Endothelial cell of umbilical vein (primary cell): ENCODE measurements around the gene CPED1. TPM values are rescaled to one million over a fixed set of nuclear protein-coding genes. Genes with fewer than 3 reads are reported as not detected.

ENCODE experiments used
- BruUV-seq: library from RNA; stranded (reverse); fragments of 400-500 nt; replicated peaks from 2 replicates; lab custom pipeline; 2021; lab: Mats Ljungman, UMichigan
- CTCF ChIA-PET: fragments of 300-600, 350-600 bp; sonication (Branson Sonifier 250); formaldehyde crosslinking; loops from one replicate; lab custom pipeline; 2021; ENCODE audit warnings: antibody characterized with exemption, inconsistent platforms; lab: Charles Lee
- POLR2A ChIA-PET: fragments of 300-600, 350-600 bp; sonication (Branson Sonifier 250); formaldehyde crosslinking; loops from one replicate; lab custom pipeline; 2021; ENCODE audit warnings: antibody characterized with exemption, inconsistent platforms; lab: Charles Lee
- DNase-seq: peaks from one replicate; pipeline ENCODE4 v3.0.0-alpha.2; 2011; ENCODE audit warnings: low read depth, low spot score
- FAIRE-seq: peaks from 2 replicates; lab custom pipeline; 2011; peaks lifted over from hg19 to GRCh38; lab: Jason Lieb, UNC
- H2AFZ ChIP-seq: 2 replicates; pipeline ENCODE4 v1.6.0; 2012; ENCODE audit warnings: low read depth, low read length, control low read depth, inconsistent platforms
- H3K27ac ChIP-seq: 2 replicates; pipeline ENCODE4 v1.5.1; 2011; ENCODE audit warnings: low read depth, mild to moderate bottlenecking, control low read depth, low read length, moderate library complexity; ENCODE audit not compliant: insufficient read depth
- H3K27me3 ChIP-seq, 2 experiments: 2 replicates each; pipeline versions ENCODE4 v1.6.0 to v1.6.1; 2011; ENCODE audit warnings: low read length in 2 of 2, mixed read lengths in 1 of 2; ENCODE audit not compliant: control insufficient read depth in 2 of 2, insufficient read depth in 2 of 2
- H3K36me3 ChIP-seq, 2 experiments: 2 replicates in 1 of 2; 3 replicates in 1 of 2; pipeline ENCODE4 v1.5.1; 2011; ENCODE audit warnings: low read length in 2 of 2, mild to moderate bottlenecking in 1 of 2, moderate library complexity in 1 of 2; ENCODE audit not compliant: control insufficient read depth in 2 of 2, insufficient read depth in 2 of 2; ENCODE audit errors: extremely low read depth in 1 of 2
- H3K4me1 ChIP-seq: 3 replicates; pipeline ENCODE4 v1.5.1; 2011; ENCODE audit warnings: mild to moderate bottlenecking, low read length; ENCODE audit not compliant: control insufficient read depth, insufficient read depth; ENCODE audit errors: extremely low read depth
- H3K4me2 ChIP-seq: 2 replicates; pipeline ENCODE4 v1.6.1; 2011; ENCODE audit warnings: low read length, control low read depth, mixed read lengths; ENCODE audit not compliant: insufficient read depth
- H3K4me3 ChIP-seq, 3 experiments: fragments of 200-600 bp in 1 of 3; sonication (generic), shearing (Covaris generic) in 1 of 3; replicated peaks in 1 of 3; 2 replicates each; pipeline ENCODE4 v1.5.1; 2011 to 2016; ENCODE audit warnings: control low read depth in 3 of 3, low read length in 3 of 3, mild to moderate bottlenecking in 2 of 3, inconsistent platforms in 1 of 3, low read depth in 1 of 3, moderate library complexity in 1 of 3; ENCODE audit not compliant: insufficient read depth in 1 of 3
- H3K79me2 ChIP-seq: 2 replicates; pipeline ENCODE4 v1.6.0; 2012; ENCODE audit warnings: low read length, inconsistent platforms; ENCODE audit not compliant: control insufficient read depth, insufficient read depth
- H3K9ac ChIP-seq: replicated peaks from 2 replicates; pipeline ENCODE3; 2011; ENCODE audit warnings: low read length, control low read depth; ENCODE audit not compliant: insufficient read depth; ENCODE audit errors: extremely low read depth
- H3K9me1 ChIP-seq: replicated peaks from 3 replicates; pipeline ENCODE4 v1.6.0; 2011; ENCODE audit warnings: mild to moderate bottlenecking, low read length; ENCODE audit not compliant: control insufficient read depth, insufficient read depth; ENCODE audit errors: extremely low read depth
- H3K9me3 ChIP-seq: replicated peaks from 2 replicates; pipeline ENCODE4 v1.5.1; 2012; ENCODE audit warnings: low read length, inconsistent platforms; ENCODE audit not compliant: control insufficient read depth, insufficient read depth
- H4K20me1 ChIP-seq: replicated peaks from 2 replicates; pipeline ENCODE3; 2011; ENCODE audit warnings: mild to moderate bottlenecking, low read length; ENCODE audit not compliant: control insufficient read depth, insufficient read depth; ENCODE audit errors: extremely low read depth
- CTCF ChIP-seq, 2 donors: IDR thresholded peaks; 1 replicate in 1 of 2; 2 replicates in 1 of 2; pipeline ENCODE4 v1.5.1; 2011; ENCODE audit warnings: low read length in 2 of 2, mild to moderate bottlenecking in 2 of 2, moderate library complexity in 2 of 2, control low read depth in 1 of 2, inconsistent platforms in 1 of 2, low read depth in 1 of 2; ENCODE audit not compliant: insufficient read depth in 1 of 2; ENCODE audit errors: extremely low read depth in 1 of 2
- EZH2 ChIP-seq: IDR thresholded peaks from 2 replicates; pipeline ENCODE4 v1.6.1; 2012; ENCODE audit warnings: borderline replicate concordance, low read depth, mild to moderate bottlenecking, moderate library complexity, low read length, inconsistent platforms; ENCODE audit not compliant: severe bottlenecking
- FOS ChIP-seq: IDR thresholded peaks from 2 replicates; pipeline ENCODE4 v1.6.1; 2011; ENCODE audit warnings: mild to moderate bottlenecking, low read length, moderate library complexity, borderline replicate concordance; ENCODE audit not compliant: insufficient read depth
- GATA2 ChIP-seq: IDR thresholded peaks from 2 replicates; pipeline ENCODE4 v1.7.0; 2011; ENCODE audit warnings: low read depth, mild to moderate bottlenecking, moderate library complexity, mixed read lengths, low read length; ENCODE audit not compliant: insufficient read length, insufficient read depth
- JUN ChIP-seq: IDR thresholded peaks from 2 replicates; pipeline ENCODE4 v1.6.1; 2011; ENCODE audit warnings: borderline replicate concordance, low read depth; ENCODE audit not compliant: insufficient read length, insufficient read depth
- MAX ChIP-seq: IDR thresholded peaks from 2 replicates; pipeline ENCODE4 v1.6.1; 2011; ENCODE audit not compliant: insufficient read depth, insufficient read length
- MYC ChIP-seq: IDR thresholded peaks from one replicate; pipeline ENCODE4 v1.6.1; 2011; ENCODE audit warnings: mild to moderate bottlenecking, low read depth, low read length
- POLR2A ChIP-seq: IDR thresholded peaks from 2 replicates; pipeline ENCODE4 v1.6.1; 2012; ENCODE audit warnings: low read depth, mild to moderate bottlenecking, control low read depth, low read length
- POLR2AphosphoS5 ChIP-seq: IDR thresholded peaks from 2 replicates; pipeline ENCODE4 v1.6.1; 2012; ENCODE audit warnings: low read depth, mild to moderate bottlenecking, control low read depth, low read length, moderate library complexity; ENCODE audit not compliant: insufficient read depth
- dilution Hi-C: fragments of 300-500 bp; cut with MboI; formaldehyde crosslinking; loops from one replicate; pipeline ENCODE4 v1.15.0; 2019; ENCODE audit warnings: low sequenced_read_pairs; ENCODE audit not compliant: extremely low pct_ligation_motif_present
- intact Hi-C: fragments of 100-400 bp; cut with micrococcal nuclease; formaldehyde crosslinking; loops from one replicate; pipeline ENCODE4 v1.10.0; 2022
- polyA plus RNA-seq, 4 experiments: library from polyadenylated mRNA; depleted of rRNA in 3 of 4; stranded (reverse) in 3 of 4; unstranded in 1 of 4; fragments of >200 nt; gene quantifications; 2 replicates each; pipeline versions ENCODE4 v1.2.1 to v1.2.3, GENCODE V29; 2011 to 2012; ENCODE audit warnings: missing spikeins in 1 of 4
- total RNA-seq: library from RNA; stranded (reverse); gene quantifications from 2 replicates; pipeline ENCODE4 v1.2.3, GENCODE V29; 2021

CPED1 gene
- total and polyA plus RNA-seq, 2 donors (not counting 3 experiments of a cell fraction or from before 2014, with no cell fraction given) = 0.22 to 3.0 TPM

- Histone ChIP-seq H3K4me1 (peaks cover 14% of the 10 kb centered on the region), H3K36me3 (no peaks in the 10 kb centered on the region), H3K4me3 (no peak overlapping the region), H3K9me1 (no peaks in the 10 kb centered on the region), H3K4me2 (no peak overlapping the region), H3K79me2 (no peaks in the 10 kb centered on the region), H3K27me3 (no peaks in the 10 kb centered on the region), H3K9ac (no peak overlapping the region), H3K9me3 (no peaks in the 10 kb centered on the region), H2AFZ (no peak overlapping the region), H4K20me1 (no peaks in the 10 kb centered on the region), H3K27ac (no peak overlapping the region)
- FAIRE-seq = no peak
- BruUV-seq = no TSS peak
- POLR2A ChIA-PET = no interaction called here
- dilution Hi-C loops (loop anchor here (25.0 kb wide), 1 partner anchor 102 kb away; the partner anchor contains the start of gene CPED1), intact Hi-C loops (loop anchor here (10.0 kb wide), 1 partner anchor 504 kb away; no protein-coding TSS in a partner anchor)
- TF ChIP-seq MAX = no peak
- no peak for TF ChIP-seq JUN
- no peak for DNase-seq
- CTCF ChIA-PET = no interaction called here
These were observed 100.4 kb downstream of the CPED1 start for GRCh38 chr7:121088870-121089269.

GRCh38 chr7:121094829-121095228 is 106.3 kb downstream of the CPED1 start:
- FAIRE-seq (no peak), DNase-seq (no peak)
- no peaks in the 10 kb centered on the region for H3K9me1 ChIP-seq
- no peaks in the 10 kb centered on the region for H4K20me1 ChIP-seq
- TF ChIP-seq CTCF (IDR thresholded peaks at IDR 0.05; ENCODE audit: extremely low read depth in 1 of 2, insufficient read depth in 1 of 2, low read depth in 1 of 2, low read length in 2 of 2) (no peak), MAX (no peak), POLR2A (no peak), JUN (no peak), GATA2 (no peak), EZH2 (no peak), POLR2AphosphoS5 (no peak), MYC (no peak), FOS (no peak)
- H3K36me3 ChIP-seq = no peaks in the 10 kb centered on the region
- H3K27ac ChIP-seq = no peak overlapping the region
- H3K27me3 ChIP-seq = no peaks in the 10 kb centered on the region
- H3K9ac ChIP-seq = no peak overlapping the region
- no peak overlapping the region for H2AFZ ChIP-seq
- POLR2A ChIA-PET = no interaction called here
- dilution Hi-C loops = loop anchor here (25.0 kb wide), 1 partner anchor 108 kb away; the partner anchor contains the start of gene CPED1
- H3K4me2 ChIP-seq = no peak overlapping the region
- H3K4me3 ChIP-seq = no peak overlapping the region
- CTCF ChIA-PET = interaction anchor here (1.1 to 2.1 kb wide), 3 partner anchors 13 to 900 kb away, joined by 3 to 10 read pairs (median 3); no protein-coding TSS in a partner anchor
- H3K9me3 ChIP-seq = no peaks in the 10 kb centered on the region
- no TSS peak for BruUV-seq
- no peaks in the 10 kb centered on the region for H3K79me2 ChIP-seq
- intact Hi-C loops = no loop called here
- H3K4me1 ChIP-seq = no peaks in the 10 kb centered on the region
